ENCODE results near the gene DUSP9.

DNA sequence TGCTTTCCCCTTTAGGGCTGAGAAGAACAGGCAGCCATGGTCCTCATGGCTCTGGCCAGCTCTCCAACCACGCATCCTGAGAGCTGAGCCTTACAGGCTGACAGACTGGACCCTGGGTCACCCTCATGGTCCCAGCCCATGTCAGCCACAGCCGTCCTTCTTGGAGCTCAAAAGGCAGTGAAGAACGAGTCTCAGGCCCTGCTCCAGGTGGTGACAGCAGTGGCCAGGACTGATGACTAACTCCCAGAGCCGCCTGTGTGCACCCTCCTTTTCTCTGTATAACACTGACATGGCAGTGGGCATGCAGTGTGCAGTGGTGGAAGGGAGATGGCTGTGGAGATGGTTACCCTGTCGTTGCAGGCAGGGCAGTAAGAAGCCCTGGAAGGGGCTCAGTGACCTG is 10.3 kb upstream of the DUSP9 start:
- TF ChIP-seq ZFP3 (tag by site-specific recombination; IDR thresholded peaks at IDR 0.05; ENCODE audit: low read depth) (no peak), ZNF404 (tag by site-specific recombination; IDR thresholded peaks at IDR 0.05) (no peak), ZNF274 (IDR thresholded peaks at IDR 0.05; ENCODE audit: low read length) (no peak), ZNF274 (tag by site-specific recombination; IDR thresholded peaks at IDR 0.05; ENCODE audit: borderline replicate concordance) (no peak), ZNF391 (tag by site-specific recombination; IDR thresholded peaks at IDR 0.05; ENCODE audit: borderline replicate concordance, low read depth) (no peak), ZNF366 (tag by site-specific recombination; conservative IDR thresholded peaks at IDR 0.05) (no peak), ZNF10 (tag by site-specific recombination; IDR thresholded peaks at IDR 0.05) (no peak), ZNF324 (tag by site-specific recombination; IDR thresholded peaks at IDR 0.05) (no peak)
- TF ChIP-seq, protein P1, sequence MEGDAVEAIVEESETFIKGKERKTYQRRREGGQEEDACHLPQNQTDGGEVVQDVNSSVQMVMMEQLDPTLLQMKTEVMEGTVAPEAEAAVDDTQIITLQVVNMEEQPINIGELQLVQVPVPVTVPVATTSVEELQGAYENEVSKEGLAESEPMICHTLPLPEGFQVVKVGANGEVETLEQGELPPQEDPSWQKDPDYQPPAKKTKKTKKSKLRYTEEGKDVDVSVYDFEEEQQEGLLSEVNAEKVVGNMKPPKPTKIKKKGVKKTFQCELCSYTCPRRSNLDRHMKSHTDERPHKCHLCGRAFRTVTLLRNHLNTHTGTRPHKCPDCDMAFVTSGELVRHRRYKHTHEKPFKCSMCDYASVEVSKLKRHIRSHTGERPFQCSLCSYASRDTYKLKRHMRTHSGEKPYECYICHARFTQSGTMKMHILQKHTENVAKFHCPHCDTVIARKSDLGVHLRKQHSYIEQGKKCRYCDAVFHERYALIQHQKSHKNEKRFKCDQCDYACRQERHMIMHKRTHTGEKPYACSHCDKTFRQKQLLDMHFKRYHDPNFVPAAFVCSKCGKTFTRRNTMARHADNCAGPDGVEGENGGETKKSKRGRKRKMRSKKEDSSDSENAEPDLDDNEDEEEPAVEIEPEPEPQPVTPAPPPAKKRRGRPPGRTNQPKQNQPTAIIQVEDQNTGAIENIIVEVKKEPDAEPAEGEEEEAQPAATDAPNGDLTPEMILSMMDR (tag by site-specific recombination; IDR thresholded peaks at IDR 0.05) = no peak
- TF ChIP-seq, protein P2, sequence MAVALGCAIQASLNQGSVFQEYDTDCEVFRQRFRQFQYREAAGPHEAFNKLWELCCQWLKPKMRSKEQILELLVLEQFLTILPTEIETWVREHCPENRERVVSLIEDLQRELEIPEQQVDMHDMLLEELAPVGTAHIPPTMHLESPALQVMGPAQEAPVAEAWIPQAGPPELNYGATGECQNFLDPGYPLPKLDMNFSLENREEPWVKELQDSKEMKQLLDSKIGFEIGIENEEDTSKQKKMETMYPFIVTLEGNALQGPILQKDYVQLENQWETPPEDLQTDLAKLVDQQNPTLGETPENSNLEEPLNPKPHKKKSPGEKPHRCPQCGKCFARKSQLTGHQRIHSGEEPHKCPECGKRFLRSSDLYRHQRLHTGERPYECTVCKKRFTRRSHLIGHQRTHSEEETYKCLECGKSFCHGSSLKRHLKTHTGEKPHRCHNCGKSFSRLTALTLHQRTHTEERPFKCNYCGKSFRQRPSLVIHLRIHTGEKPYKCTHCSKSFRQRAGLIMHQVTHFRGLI (tag by site-specific recombination; IDR thresholded peaks at IDR 0.05) = 0 out of 2 replicates have a peak, but pooled peaks have one; percentile 1

Measured in HEK293 (cell line).